PFSK-1 (cell line): ENCODE measurements around the gene VPS37B.

Experiments used
- FOXP2 ChIP-seq: optimal IDR thresholded peaks from 2 replicates; pipeline ENCODE3; 2011; ENCODE audit warnings: borderline replicate concordance, control low read depth, inconsistent platforms; ENCODE audit not compliant: insufficient read depth; ENCODE audit errors: extremely low read length, extremely low read depth
- POLR2AphosphoS5 ChIP-seq: IDR thresholded peaks from 2 replicates; pipeline ENCODE4 v1.6.1; 2012; ENCODE audit warnings: low read depth, mild to moderate bottlenecking, control low read depth, low read length, moderate library complexity
- REST ChIP-seq, 2 experiments: IDR thresholded peaks; 2 replicates each; pipeline versions ENCODE4 v1.6.1 to v1.8.0; 2011 to 2012; ENCODE audit warnings: low read depth in 2 of 2, low read length in 2 of 2, control low read depth in 1 of 2, inconsistent platforms in 1 of 2, mild to moderate bottlenecking in 1 of 2, moderate library complexity in 1 of 2; ENCODE audit not compliant: insufficient read depth in 1 of 2
- SIN3A ChIP-seq: IDR thresholded peaks from 2 replicates; pipeline ENCODE4 v1.6.1; 2012; ENCODE audit warnings: mild to moderate bottlenecking, low read length, moderate library complexity, borderline replicate concordance; ENCODE audit not compliant: insufficient read depth
- TAF1 ChIP-seq: IDR thresholded peaks from 2 replicates; pipeline ENCODE4 v1.6.1; 2012; ENCODE audit warnings: low read length, control low read depth, borderline replicate concordance; ENCODE audit not compliant: insufficient read depth

The VPS37B gene

GRCh38 chr12:122908915-122909314 is 13.0 kb upstream of the VPS37B start:
- TF ChIP-seq SIN3A = no peak
- no peak for TF ChIP-seq FOXP2
- TF ChIP-seq POLR2AphosphoS5 = no peak

GRCh38 chr12:122903693-122904034 is 7.7 kb upstream of the VPS37B start:
- TF ChIP-seq TAF1 (no peak), REST (IDR thresholded peaks at IDR 0.05; ENCODE audit: insufficient read depth in 1 of 2, low read depth in 2 of 2, low read length in 2 of 2) (no peak), SIN3A (no peak), POLR2AphosphoS5 (no peak), FOXP2 (no peak)

- TF ChIP-seq FOXP2 (no peak), TAF1 (no peak), POLR2AphosphoS5 (no peak), SIN3A (no peak), REST (IDR thresholded peaks at IDR 0.05; ENCODE audit: insufficient read depth in 1 of 2, low read depth in 2 of 2, low read length in 2 of 2) (no peak)
Observed at GRCh38 chr12:122902854-122903692, 7.1 kb upstream of the VPS37B start.

GRCh38 chr12:122899887-122900286 is 4.0 kb upstream of the VPS37B start:
- TF ChIP-seq FOXP2 (no peak), REST (IDR thresholded peaks at IDR 0.05; ENCODE audit: insufficient read depth in 1 of 2, low read depth in 2 of 2, low read length in 2 of 2) (no peak), POLR2AphosphoS5 (no peak), TAF1 (no peak), SIN3A (no peak)

GRCh38 chr12:122896662-122897061 is 738 bp upstream of the VPS37B start:
- TF ChIP-seq FOXP2 (no peak), REST (IDR thresholded peaks at IDR 0.05; ENCODE audit: insufficient read depth in 1 of 2, low read depth in 2 of 2, low read length in 2 of 2) (no peak), POLR2AphosphoS5 (no peak), TAF1 (no peak), SIN3A (no peak)
